GM12874 (cell line): Measurements from ENCODE around the gene VPS45.

Source experiments
- CTCF ChIP-seq: IDR thresholded peaks from 2 replicates; pipeline ENCODE4 v1.5.1; 2011; ENCODE audit warnings: low read depth, mild to moderate bottlenecking, control low read depth, low read length, moderate library complexity; ENCODE audit not compliant: insufficient read depth

VPS45 gene

DNA sequence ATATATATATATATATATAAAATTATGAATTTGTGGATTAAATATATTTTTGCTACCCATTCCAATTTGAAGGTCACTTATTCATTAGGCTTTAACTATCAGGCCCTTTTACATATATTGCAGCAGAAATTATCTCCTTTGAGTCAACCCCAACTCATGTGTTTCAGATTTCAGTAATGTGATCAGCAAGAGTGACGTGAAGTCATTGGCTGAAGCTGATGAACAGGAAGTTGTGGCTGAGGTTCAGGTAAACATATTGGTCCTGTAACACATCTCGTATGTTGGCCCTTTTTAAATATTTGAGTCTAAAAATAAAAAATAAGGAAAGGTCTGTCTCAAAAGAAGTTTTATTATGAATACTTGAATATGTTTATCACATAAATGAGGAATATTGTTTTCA, 8.5 kb downstream of the VPS45 start:
- no peak for TF ChIP-seq CTCF

- no peak for TF ChIP-seq CTCF
These were observed 9.4 kb downstream of the VPS45 start for GRCh38 chr1:150076985-150077384.

DNA sequence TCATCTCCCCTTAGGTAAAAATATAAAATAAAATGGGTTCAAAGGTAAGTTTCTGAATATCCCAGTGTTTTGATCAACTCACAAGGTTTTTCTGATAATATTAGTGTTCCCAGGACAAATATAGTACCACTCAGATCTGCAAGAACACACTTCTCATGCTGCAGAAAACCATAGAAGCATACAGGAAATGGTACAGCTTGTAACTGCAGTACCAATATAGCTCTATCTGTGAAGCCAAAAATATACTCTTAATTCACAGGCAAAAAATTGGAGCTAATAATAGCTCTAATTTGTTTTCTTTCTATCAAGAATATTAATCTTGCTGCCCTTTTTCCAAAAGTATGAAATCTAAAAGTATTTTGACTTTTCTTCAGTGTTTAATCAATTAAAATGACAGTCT, 13.2 kb downstream of the VPS45 start:
- no peak for TF ChIP-seq CTCF

DNA sequence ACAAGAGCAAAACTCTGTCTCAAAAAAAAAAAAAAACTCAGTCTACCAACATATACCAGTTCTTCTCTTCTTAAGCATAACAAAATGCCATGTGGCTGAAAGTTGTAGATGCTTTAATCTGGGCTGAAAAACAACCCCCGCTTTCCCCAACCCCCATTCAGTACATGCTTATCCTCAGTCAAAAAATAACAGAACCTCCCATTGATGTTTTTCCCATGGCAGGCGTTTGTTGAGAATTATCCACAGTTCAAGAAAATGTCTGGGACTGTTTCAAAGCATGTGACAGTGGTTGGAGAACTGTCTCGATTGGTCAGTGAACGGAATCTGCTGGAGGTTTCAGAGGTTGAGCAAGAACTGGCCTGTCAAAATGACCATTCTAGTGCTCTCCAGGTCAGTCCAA, 14.9 kb downstream of the VPS45 start:
- no peak for TF ChIP-seq CTCF

DNA sequence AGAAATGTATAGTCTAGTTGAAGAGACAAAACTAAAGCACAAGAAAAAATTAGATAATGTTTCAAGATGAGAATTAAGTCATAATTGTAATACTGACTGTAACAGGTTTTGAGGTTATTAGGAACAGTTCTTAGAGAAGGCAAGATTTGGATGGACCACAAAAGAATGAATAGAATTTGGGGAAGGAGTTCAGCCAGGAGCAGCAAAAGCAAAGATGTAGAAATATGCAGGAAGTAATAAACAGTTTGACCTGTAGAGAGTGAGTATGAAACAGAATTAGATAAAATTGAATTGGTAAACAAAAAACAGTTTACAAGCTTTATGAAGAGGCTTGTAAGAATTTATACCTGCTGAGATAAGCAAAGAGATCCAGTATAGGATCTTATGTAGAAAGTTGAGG, 16.3 kb downstream of the VPS45 start:
- no peak for TF ChIP-seq CTCF

DNA sequence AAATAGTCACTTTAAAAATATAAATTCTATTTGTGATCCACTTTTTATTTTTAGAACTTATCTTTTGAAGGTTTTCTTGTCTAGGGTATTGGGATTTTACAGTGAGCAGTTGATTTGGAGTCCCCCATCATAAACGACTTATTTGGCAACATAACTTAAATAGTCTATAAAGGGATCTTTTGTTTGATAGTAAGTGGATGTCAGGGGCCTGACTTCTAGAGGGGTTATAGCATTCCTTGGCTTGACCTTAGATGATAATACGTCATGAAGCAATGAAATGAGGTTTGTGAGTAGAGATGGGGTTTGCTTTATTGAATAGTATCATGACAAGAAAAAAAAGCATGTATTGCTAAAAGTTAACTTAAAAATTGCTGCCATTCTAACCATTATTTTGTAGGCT, 17.8 kb downstream of the VPS45 start:
- TF ChIP-seq CTCF = no peak

- no peak for TF ChIP-seq CTCF
These were observed 19.8 kb downstream of the VPS45 start for GRCh38 chr1:150087415-150087814.
